ENCODE data around the gene SRM.
"Not testable (repeated sequence)": the region's sequence is repeated elsewhere in the genome, so short reads cannot be mapped to it uniquely, and the experiment has no call there.

GRCh38 chr1:11073398-11073797 lies 13.6 kb upstream of the SRM start:
- not testable (repeated sequence) for TF ChIP-seq CTCF (IDR thresholded peaks at IDR 0.05; ENCODE audit: borderline replicate concordance, extremely low read depth, low read length, poor library complexity, severe bottlenecking); EZH2 (IDR thresholded peaks at IDR 0.05; ENCODE audit: borderline replicate concordance, low read depth, low read length, severe bottlenecking)
